GM10266 (cell line): ENCODE data around the gene PRDM15.
A peak's percentile ranks its signal among the peaks of the same experiment; 100 is the strongest.

Source experiments
- DNase-seq: peaks from one replicate; pipeline ENCODE4 v3.0.0; 2012; ENCODE audit errors: extremely low spot score
- TF ChIP-seq, protein P1 (sequence below): IDR thresholded peaks from 2 replicates; pipeline ENCODE4 v1.5.1; 2012; ENCODE audit warnings: mild to moderate bottlenecking, low read depth; ENCODE audit not compliant: control insufficient read depth, insufficient read depth; ENCODE audit errors: missing control alignments

The PRDM15 gene, protein sequence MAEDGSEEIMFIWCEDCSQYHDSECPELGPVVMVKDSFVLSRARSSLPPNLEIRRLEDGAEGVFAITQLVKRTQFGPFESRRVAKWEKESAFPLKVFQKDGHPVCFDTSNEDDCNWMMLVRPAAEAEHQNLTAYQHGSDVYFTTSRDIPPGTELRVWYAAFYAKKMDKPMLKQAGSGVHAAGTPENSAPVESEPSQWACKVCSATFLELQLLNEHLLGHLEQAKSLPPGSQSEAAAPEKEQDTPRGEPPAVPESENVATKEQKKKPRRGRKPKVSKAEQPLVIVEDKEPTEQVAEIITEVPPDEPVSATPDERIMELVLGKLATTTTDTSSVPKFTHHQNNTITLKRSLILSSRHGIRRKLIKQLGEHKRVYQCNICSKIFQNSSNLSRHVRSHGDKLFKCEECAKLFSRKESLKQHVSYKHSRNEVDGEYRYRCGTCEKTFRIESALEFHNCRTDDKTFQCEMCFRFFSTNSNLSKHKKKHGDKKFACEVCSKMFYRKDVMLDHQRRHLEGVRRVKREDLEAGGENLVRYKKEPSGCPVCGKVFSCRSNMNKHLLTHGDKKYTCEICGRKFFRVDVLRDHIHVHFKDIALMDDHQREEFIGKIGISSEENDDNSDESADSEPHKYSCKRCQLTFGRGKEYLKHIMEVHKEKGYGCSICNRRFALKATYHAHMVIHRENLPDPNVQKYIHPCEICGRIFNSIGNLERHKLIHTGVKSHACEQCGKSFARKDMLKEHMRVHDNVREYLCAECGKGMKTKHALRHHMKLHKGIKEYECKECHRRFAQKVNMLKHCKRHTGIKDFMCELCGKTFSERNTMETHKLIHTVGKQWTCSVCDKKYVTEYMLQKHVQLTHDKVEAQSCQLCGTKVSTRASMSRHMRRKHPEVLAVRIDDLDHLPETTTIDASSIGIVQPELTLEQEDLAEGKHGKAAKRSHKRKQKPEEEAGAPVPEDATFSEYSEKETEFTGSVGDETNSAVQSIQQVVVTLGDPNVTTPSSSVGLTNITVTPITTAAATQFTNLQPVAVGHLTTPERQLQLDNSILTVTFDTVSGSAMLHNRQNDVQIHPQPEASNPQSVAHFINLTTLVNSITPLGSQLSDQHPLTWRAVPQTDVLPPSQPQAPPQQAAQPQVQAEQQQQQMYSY

GRCh38 chr21:41879190-41879998 lies at the start of gene PRDM15:
PRDM15 (minus strand) TSS chr21:41879344; CDS start chr21:41860363, 18,981 bp downstream.
- peak; percentile 93 for DNase-seq
- TF ChIP-seq, protein P1, sequence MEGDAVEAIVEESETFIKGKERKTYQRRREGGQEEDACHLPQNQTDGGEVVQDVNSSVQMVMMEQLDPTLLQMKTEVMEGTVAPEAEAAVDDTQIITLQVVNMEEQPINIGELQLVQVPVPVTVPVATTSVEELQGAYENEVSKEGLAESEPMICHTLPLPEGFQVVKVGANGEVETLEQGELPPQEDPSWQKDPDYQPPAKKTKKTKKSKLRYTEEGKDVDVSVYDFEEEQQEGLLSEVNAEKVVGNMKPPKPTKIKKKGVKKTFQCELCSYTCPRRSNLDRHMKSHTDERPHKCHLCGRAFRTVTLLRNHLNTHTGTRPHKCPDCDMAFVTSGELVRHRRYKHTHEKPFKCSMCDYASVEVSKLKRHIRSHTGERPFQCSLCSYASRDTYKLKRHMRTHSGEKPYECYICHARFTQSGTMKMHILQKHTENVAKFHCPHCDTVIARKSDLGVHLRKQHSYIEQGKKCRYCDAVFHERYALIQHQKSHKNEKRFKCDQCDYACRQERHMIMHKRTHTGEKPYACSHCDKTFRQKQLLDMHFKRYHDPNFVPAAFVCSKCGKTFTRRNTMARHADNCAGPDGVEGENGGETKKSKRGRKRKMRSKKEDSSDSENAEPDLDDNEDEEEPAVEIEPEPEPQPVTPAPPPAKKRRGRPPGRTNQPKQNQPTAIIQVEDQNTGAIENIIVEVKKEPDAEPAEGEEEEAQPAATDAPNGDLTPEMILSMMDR: no peak

- TF ChIP-seq, protein P1: no peak
- DNase-seq: peak; percentile 45
Observed at GRCh38 chr21:41928621-41929220, 49.6 kb upstream of the PRDM15 start.

DNA sequence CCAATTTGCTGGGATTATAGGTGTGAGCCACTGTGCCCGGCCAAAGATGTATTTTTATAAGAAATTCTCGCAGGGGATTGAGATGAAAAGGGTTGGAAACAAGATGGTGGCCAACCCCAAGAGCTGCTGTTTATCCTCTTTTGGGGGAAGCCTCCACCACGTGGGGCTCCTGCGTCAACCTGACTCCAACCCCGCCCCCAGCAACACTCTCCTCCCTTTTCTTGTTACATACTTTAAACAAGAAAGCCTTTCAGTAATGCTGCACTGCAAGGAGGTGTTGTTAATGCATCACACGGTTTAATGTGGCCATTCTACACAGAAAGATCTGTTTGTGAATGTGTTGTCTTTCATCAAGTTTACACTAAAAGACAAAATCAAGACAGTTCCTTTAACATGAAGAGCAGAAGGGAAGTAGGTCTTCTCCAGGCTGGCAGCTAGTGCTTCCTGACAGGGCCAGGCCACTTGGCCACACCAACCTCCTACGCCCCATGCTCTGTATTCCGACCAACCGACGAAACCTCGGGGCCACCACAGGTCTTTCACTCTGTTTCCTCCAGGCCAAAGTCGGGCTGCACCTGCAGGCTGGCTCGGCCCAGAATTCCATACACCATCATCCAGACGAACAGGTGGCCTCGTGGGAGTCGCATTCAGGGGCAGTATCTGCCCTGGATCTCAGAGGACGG lies 48.7 kb upstream of the PRDM15 start:
- TF ChIP-seq, protein P1: no peak
- DNase-seq: peak; percentile 62

- no peak for DNase-seq
- TF ChIP-seq, protein P1: no peak
Observed at GRCh38 chr21:41926807-41927171, 47.6 kb upstream of the PRDM15 start.

- TF ChIP-seq, protein P1: no peak
- peak; percentile 74 for DNase-seq
Observed at GRCh38 chr21:41926117-41926806, 47.1 kb upstream of the PRDM15 start.

GRCh38 chr21:41925767-41926116 lies 46.6 kb upstream of the PRDM15 start:
- TF ChIP-seq, protein P1: no peak
- DNase-seq: no peak
